K562 (cell line): ENCODE data around the gene DNAJC9. TPM values are rescaled to one million over a fixed set of nuclear protein-coding genes. Genes with fewer than 3 reads are reported as not detected.

ENCODE experiments used
- ASH1L ChIP-seq: fragments of 450-650 bp; IDR thresholded peaks from 2 replicates; pipeline ENCODE4 v1.6.1; 2018; ENCODE audit warnings: borderline replicate concordance, mild to moderate bottlenecking, low read depth; ENCODE audit not compliant: partially characterized antibody
- CREM ChIP-seq: IDR thresholded peaks from 2 replicates; pipeline ENCODE4 v1.6.1; 2014; ENCODE audit warnings: antibody characterized with exemption, low read depth
- GABPB1 ChIP-seq: sonication (generic); formaldehyde crosslinking; IDR thresholded peaks from 2 replicates; pipeline ENCODE4 v1.8.0; 2022; ENCODE audit warnings: mild to moderate bottlenecking, missing genetic modification reagents
- KAT7 ChIP-seq: sonication (generic); formaldehyde crosslinking; IDR thresholded peaks from 2 replicates; pipeline ENCODE4 v1.8.0; 2022; ENCODE audit warnings: missing genetic modification reagents, mild to moderate bottlenecking, borderline replicate concordance
- MEF2D ChIP-seq: conservative IDR thresholded peaks from 2 replicates; pipeline ENCODE4 v1.6.1; 2016; ENCODE audit warnings: low read depth, missing genetic modification characterization, missing compliant biosample characterization
- NCOA2 ChIP-seq, 2 experiments: fragments of 450-650 bp; IDR thresholded peaks; 2 replicates each; pipeline ENCODE4 v1.6.1; 2018; ENCODE audit warnings: mild to moderate bottlenecking in 2 of 2, moderate library complexity in 1 of 2; ENCODE audit not compliant: partially characterized antibody in 2 of 2
- PKNOX1 ChIP-seq: fragments of 450-650 bp; IDR thresholded peaks from 2 replicates; pipeline ENCODE4 v1.6.1; 2016
- RNF2 ChIP-seq: sonication (generic); IDR thresholded peaks from 2 replicates; pipeline ENCODE4 v1.6.1; 2016
- SMARCA4 ChIP-seq: fragments of 450-650 bp; IDR thresholded peaks from 2 replicates; pipeline ENCODE4 v1.6.1; 2016
- TEAD2 ChIP-seq: fragments of 450-650 bp; IDR thresholded peaks from 2 replicates; pipeline ENCODE4 v1.6.1; 2016; ENCODE audit warnings: missing genetic modification characterization, control low read depth, missing compliant biosample characterization
- THAP12 ChIP-seq: fragments of 250-450 bp; sonication (Bioruptor Pico); IDR thresholded peaks from 2 replicates; pipeline ENCODE4 v1.9.0; 2021; ENCODE audit warnings: mild to moderate bottlenecking, inconsistent platforms
- ZBTB11 ChIP-seq, 3 experiments: fragments of 200-800 bp in 1 of 3; fragments of 250-450 bp in 1 of 3; fragments of 450-650 bp in 1 of 3; sonication (Bioruptor Pico) in 1 of 3; sonication (Bioruptor generic) in 1 of 3; formaldehyde crosslinking in 1 of 3; IDR thresholded peaks; 2 replicates each; pipeline versions ENCODE4 v1.6.1 to v1.8.0; 2016 to 2022; ENCODE audit warnings: mild to moderate bottlenecking in 2 of 3, missing genetic modification characterization in 2 of 3, missing compliant biosample characterization in 1 of 3, moderate library complexity in 1 of 3
- ZEB2 ChIP-seq: fragments of 450-650 bp; IDR thresholded peaks from 2 replicates; pipeline ENCODE4 v1.6.1; 2016
- ZNF12 ChIP-seq: sonication (generic); formaldehyde crosslinking; IDR thresholded peaks from 2 replicates; pipeline ENCODE4 v1.4.0; 2020; ENCODE audit warnings: mild to moderate bottlenecking, missing genetic modification reagents
- ZNF253 ChIP-seq: fragments of 250-450 bp; sonication (Bioruptor Pico); conservative IDR thresholded peaks from 2 replicates; pipeline ENCODE4 v1.6.1; 2021; ENCODE audit warnings: mild to moderate bottlenecking
- ZNF445 ChIP-seq: fragments of 250-450 bp; sonication (Bioruptor Pico); IDR thresholded peaks from 2 replicates; pipeline ENCODE4 v1.4.0; 2020; ENCODE audit warnings: low read depth, mild to moderate bottlenecking, moderate library complexity
- ZNF592 ChIP-seq: fragments of 450-650 bp; IDR thresholded peaks from 2 replicates; pipeline ENCODE4 v1.6.1; 2017; ENCODE audit warnings: antibody characterized with exemption, mild to moderate bottlenecking
- polyA plus RNA-seq, 8 experiments: library from polyadenylated mRNA; depleted of rRNA in 4 of 8; stranded (reverse) in 5 of 8; unstranded in 3 of 8; fragments of >200 nt; fragmentation: Nextera tagmentation in 2 of 8; fragmentation: Illumina TruSeq in 1 of 8; extraction: Ambion mirVana in 2 of 8; extraction: Trizol in 1 of 8; gene quantifications; 2 replicates each; pipeline versions ENCODE4 v1.2.1 to v1.2.3, GENCODE V29; 2011 to 2014; ENCODE audit warnings: inconsistent platforms in 1 of 8, missing spikeins in 1 of 8
- total RNA-seq, 7 experiments: library from RNA; depleted of rRNA in 6 of 7; stranded (reverse); fragments of >200 nt in 6 of 7; fragmentation: Illumina TruSeq in 2 of 7; extraction: Trizol in 2 of 7; gene quantifications; 2 replicates each; pipeline versions ENCODE4 v1.2.1 to v1.2.3, GENCODE V29; 2011 to 2021; ENCODE audit warnings: low replicate concordance in 1 of 7

DNAJC9 gene
- total and polyA plus RNA-seq, 9 of the 15 experiments (the other 6 are each of a cell fraction or from before 2014, with no cell fraction given): 66.7 to 133 (median 102) TPM

GRCh38 chr10:73262105-73262730 lies 15.2 kb upstream of the DNAJC9 start (continued):
- no peak for TF ChIP-seq ZBTB11 (CRISPR knock-in tag; IDR thresholded peaks at IDR 0.05)
- TF ChIP-seq TEAD2 (tag): no peak
- peak; percentile 55; the same call in 1 of the 2 replicates for TF ChIP-seq RNF2
- no peak for TF ChIP-seq KAT7 (CRISPR knock-in tag)
- 0 out of 2 replicates have a peak, but pooled peaks have one; percentile 50 for TF ChIP-seq MEF2D (tag)
- TF ChIP-seq THAP12 (CRISPR knock-in tag): no peak
- peak; percentile 50; the same call in 1 of the 2 replicates for TF ChIP-seq ZNF592
- TF ChIP-seq CREM: peak; percentile 57
- TF ChIP-seq ZNF253 (CRISPR knock-in tag): no peak
- TF ChIP-seq GABPB1 (CRISPR knock-in tag): no peak
- peak; percentile 95 for TF ChIP-seq SMARCA4
- no peak for TF ChIP-seq ASH1L
- TF ChIP-seq ZEB2: peak; percentile 93
- TF ChIP-seq PKNOX1: peak; percentile 84
- TF ChIP-seq ZNF445 (CRISPR knock-in tag): no peak
- TF ChIP-seq ZNF12: no peak
- TF ChIP-seq NCOA2 (IDR thresholded peaks at IDR 0.05; ENCODE audit: partially characterized antibody in 2 of 2): peak in 1 of 2 experiments; percentile 48
